ENCODE results near the gene KRT76. TPM values are rescaled to one million over a fixed set of nuclear protein-coding genes. Genes with fewer than 3 reads are reported as not detected.

Gene KRT76
- total RNA-seq, 1 experiment from 2014 or later, result not detected

GRCh38 chr12:52817699-52818238 is 40.6 kb upstream of the KRT76 start:
- intact Hi-C loops (cut with micrococcal nuclease), result no loop called here
- RAD21 ChIA-PET (ENCODE audit: low non-redundant PET in 1 of 2, low total read pairs in 2 of 2, uncharacterized antibody in 2 of 2, unreplicated experiment in 2 of 2), result no interaction called here
- H3K4me3 ChIP-seq (replicated peaks in 1 of 2; ENCODE audit: low read depth in 1 of 2, low read length in 2 of 2), result no peak overlapping the region
- 0 out of 2 replicates have a peak, but pooled peaks cover 2% of the 10 kb centered on the region for H3K27me3 ChIP-seq (ENCODE audit: insufficient read depth, low read length)
- H2AFZ ChIP-seq (ENCODE audit: low read depth, low read length, poor library complexity, severe bottlenecking), result no peak overlapping the region
- POLR2A ChIA-PET, result no interaction called here
- no peaks in the 10 kb centered on the region for H3K9me2 ChIP-seq (ENCODE audit: insufficient read depth)
- TF ChIP-seq POLR2AphosphoS5 (IDR thresholded peaks at IDR 0.05; ENCODE audit: low read depth, low read length), result no peak
- TF ChIP-seq, protein P1, sequence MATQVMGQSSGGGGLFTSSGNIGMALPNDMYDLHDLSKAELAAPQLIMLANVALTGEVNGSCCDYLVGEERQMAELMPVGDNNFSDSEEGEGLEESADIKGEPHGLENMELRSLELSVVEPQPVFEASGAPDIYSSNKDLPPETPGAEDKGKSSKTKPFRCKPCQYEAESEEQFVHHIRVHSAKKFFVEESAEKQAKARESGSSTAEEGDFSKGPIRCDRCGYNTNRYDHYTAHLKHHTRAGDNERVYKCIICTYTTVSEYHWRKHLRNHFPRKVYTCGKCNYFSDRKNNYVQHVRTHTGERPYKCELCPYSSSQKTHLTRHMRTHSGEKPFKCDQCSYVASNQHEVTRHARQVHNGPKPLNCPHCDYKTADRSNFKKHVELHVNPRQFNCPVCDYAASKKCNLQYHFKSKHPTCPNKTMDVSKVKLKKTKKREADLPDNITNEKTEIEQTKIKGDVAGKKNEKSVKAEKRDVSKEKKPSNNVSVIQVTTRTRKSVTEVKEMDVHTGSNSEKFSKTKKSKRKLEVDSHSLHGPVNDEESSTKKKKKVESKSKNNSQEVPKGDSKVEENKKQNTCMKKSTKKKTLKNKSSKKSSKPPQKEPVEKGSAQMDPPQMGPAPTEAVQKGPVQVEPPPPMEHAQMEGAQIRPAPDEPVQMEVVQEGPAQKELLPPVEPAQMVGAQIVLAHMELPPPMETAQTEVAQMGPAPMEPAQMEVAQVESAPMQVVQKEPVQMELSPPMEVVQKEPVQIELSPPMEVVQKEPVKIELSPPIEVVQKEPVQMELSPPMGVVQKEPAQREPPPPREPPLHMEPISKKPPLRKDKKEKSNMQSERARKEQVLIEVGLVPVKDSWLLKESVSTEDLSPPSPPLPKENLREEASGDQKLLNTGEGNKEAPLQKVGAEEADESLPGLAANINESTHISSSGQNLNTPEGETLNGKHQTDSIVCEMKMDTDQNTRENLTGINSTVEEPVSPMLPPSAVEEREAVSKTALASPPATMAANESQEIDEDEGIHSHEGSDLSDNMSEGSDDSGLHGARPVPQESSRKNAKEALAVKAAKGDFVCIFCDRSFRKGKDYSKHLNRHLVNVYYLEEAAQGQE (IDR thresholded peaks at IDR 0.05; ENCODE audit: low read depth), result no peak
- TF ChIP-seq ZFX (IDR thresholded peaks at IDR 0.05), result no peak
- TF ChIP-seq SIN3A (IDR thresholded peaks at IDR 0.05; ENCODE audit: low read depth), result no peak
- no peak for TF ChIP-seq ELF1 (IDR thresholded peaks at IDR 0.05; ENCODE audit: borderline replicate concordance, low read depth)
- no peak for TF ChIP-seq ATF3 (IDR thresholded peaks at IDR 0.05)
- no peak for TF ChIP-seq YY1 (IDR thresholded peaks at IDR 0.05; ENCODE audit: extremely low read depth, insufficient replicate concordance, low read depth, low read length)
- no peak for TF ChIP-seq CTCF (IDR thresholded peaks at IDR 0.05 in 2 of 3, conservative IDR thresholded peaks at IDR 0.05 in 1 of 3; ENCODE audit: borderline replicate concordance in 1 of 3, insufficient read depth in 1 of 3, low read depth in 2 of 3, low read length in 2 of 3)
- TF ChIP-seq EZH2 (IDR thresholded peaks at IDR 0.05), result no peak
- H3K9ac ChIP-seq (ENCODE audit: low read length), result no peak overlapping the region
- peaks cover 0 to 9% of the 10 kb centered on the region in 2 experiments; a peak in 2 of 4 replicates for H3K4me1 ChIP-seq (ENCODE audit: control insufficient read depth in 1 of 2, insufficient read depth in 2 of 2, low read length in 2 of 2)
- no peaks in the 10 kb centered on the region for H3K9me3 ChIP-seq (ENCODE audit: control insufficient read depth in 1 of 2, insufficient read depth in 1 of 2, low read depth in 1 of 2, low read length in 2 of 2)
- no peaks in the 10 kb centered on the region for H3K79me2 ChIP-seq (ENCODE audit: insufficient read depth, low read length)
- no peaks in the 10 kb centered on the region for H3K36me3 ChIP-seq (ENCODE audit: control insufficient read depth in 1 of 2, insufficient read depth in 2 of 2, low read length in 2 of 2)
- no peak for ATAC-seq
- no peak overlapping the region for H3K27ac ChIP-seq (ENCODE audit: low read depth, low read length)
- no peaks in the 10 kb centered on the region for H4K20me1 ChIP-seq (ENCODE audit: insufficient read depth)
- H3K4me2 ChIP-seq (ENCODE audit: low read length), result no peak overlapping the region
- BruUV-seq (replicated peaks), result no TSS peak
- DNase-seq (ENCODE audit: low read depth, low spot score), result no peak
- CTCF ChIA-PET, result no interaction called here
